Stimulated activated naive CD8-positive, alpha-beta T cell treated with anti-CD3 and anti-CD28 coated beads, Interleukin-15, amount 100 ng/mL, for 72 hours (primary cell): ENCODE measurements around the gene BRPF1.
"Not testable (repeated sequence)": the region's sequence is repeated elsewhere in the genome, so short reads cannot be mapped to it uniquely, and the experiment has no call there.

Experiments used
- ATAC-seq: fragments of 150-1000 bp; cut with Tn5 transposase; 2 replicates; pipeline ENCODE4 v1.10.0; 2021; ENCODE audit warnings: mild to moderate bottlenecking, moderate library complexity
- DNase-seq, 2 donors: peaks; one replicate each; pipeline ENCODE4 v3.0.0; 2021 to 2022
- H3K27ac Mint-ChIP-seq, 2 donors: one replicate each; pipeline ENCODE4 v1.8.0; 2022; ENCODE audit warnings: mild to moderate bottlenecking in 2 of 2, mixed read lengths in 2 of 2, moderate library complexity in 2 of 2
- H3K27me3 Mint-ChIP-seq: one replicate; pipeline ENCODE4 v1.8.0; 2022; ENCODE audit warnings: mixed read lengths
- H3K4me1 Mint-ChIP-seq: one replicate; pipeline ENCODE4 v1.8.0; 2022; ENCODE audit warnings: mild to moderate bottlenecking, mixed read lengths
- H3K4me3 Mint-ChIP-seq, 2 donors: one replicate each; pipeline ENCODE4 v1.8.0; 2022; ENCODE audit warnings: mild to moderate bottlenecking in 2 of 2, mixed read lengths in 2 of 2, moderate library complexity in 1 of 2
- H3K9me3 Mint-ChIP-seq, 2 donors: one replicate each; pipeline ENCODE4 v1.8.0; 2022; ENCODE audit warnings: mixed read lengths in 2 of 2

The BRPF1 gene

DNA sequence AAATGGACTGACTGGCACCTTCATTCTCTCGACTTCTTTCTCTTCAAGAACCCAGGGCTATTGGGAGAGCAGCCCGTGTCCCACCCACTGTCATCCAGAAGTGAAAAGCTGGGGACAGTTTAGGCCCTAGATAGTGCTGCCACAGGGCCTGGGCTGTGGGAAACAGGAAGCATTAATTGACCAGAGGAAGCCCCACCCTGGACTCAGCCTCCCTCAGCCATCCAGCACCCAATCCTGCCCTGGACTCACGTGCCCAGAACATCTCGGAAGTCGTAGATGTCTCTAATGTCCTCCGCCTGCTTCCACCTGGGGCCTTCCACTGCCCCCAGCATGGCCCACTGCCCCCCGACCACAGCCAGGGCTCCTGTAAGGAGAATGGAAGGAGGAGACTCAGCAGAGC lies 35.9 kb downstream of the BRPF1 start:
- ATAC-seq: no peak

GRCh38 chr3:9768141-9768775 lies 36.7 kb downstream of the BRPF1 start:
- Mint-ChIP-seq H3K27me3 (peaks cover 7% of the 10 kb centered on the region), H3K27ac (no peak overlapping the region), H3K9me3 (no peaks in the 10 kb centered on the region), H3K4me1 (peaks cover 43% of the 10 kb centered on the region), H3K4me3 (peak overlapping the region in 1 of 2 donors; percentile 68)
- ATAC-seq: no peak
- DNase-seq: no peak

More for the DNA sequence above, 35.9 kb downstream of the BRPF1 start:
- peaks cover 43% of the 10 kb centered on the region for H3K4me1 Mint-ChIP-seq
- H3K27me3 Mint-ChIP-seq: peaks cover 7% of the 10 kb centered on the region
- H3K4me3 Mint-ChIP-seq: no peak overlapping the region
- no peaks in the 10 kb centered on the region for H3K9me3 Mint-ChIP-seq
- no peak overlapping the region for H3K27ac Mint-ChIP-seq
- no peak for DNase-seq

- Mint-ChIP-seq H3K4me3 (peak overlapping the region; percentile 68 to 72), H3K27ac (peak overlapping the region; percentile 65 to 79), H3K27me3 (peaks cover 7% of the 10 kb centered on the region), H3K9me3 (no peaks in the 10 kb centered on the region), H3K4me1 (peaks cover 43% of the 10 kb centered on the region)
- no peak for ATAC-seq
- no peak for DNase-seq
Measured at GRCh38 chr3:9769012-9769411, 37.5 kb downstream of the BRPF1 start.

GRCh38 chr3:9769426-9770275 lies 38.1 kb downstream of the BRPF1 start, which contains the start of gene CAMK1:
CAMK1 (minus strand) TSS chr3:9769947; CDS start chr3:9767749, 2,198 bp downstream.
- ATAC-seq: peak; percentile 92
- Mint-ChIP-seq H3K4me1 (peaks cover 43% of the 10 kb centered on the region), H3K9me3 (no peaks in the 10 kb centered on the region), H3K27me3 (peaks cover 7% of the 10 kb centered on the region), H3K4me3 (peak within 1 kb of the TSS; percentile 68 to 74), H3K27ac (peak within 1 kb of the TSS; percentile 75 to 79)
- peak; percentile 63 to 67 for DNase-seq

- no peaks in the 10 kb centered on the region for H3K9me3 Mint-ChIP-seq
- peak overlapping the region; percentile 5 to 16 for H3K27ac Mint-ChIP-seq
- peaks cover 43% of the 10 kb centered on the region for H3K4me1 Mint-ChIP-seq
- DNase-seq (no peak), ATAC-seq (peak; percentile 15)
- peaks cover 7% of the 10 kb centered on the region for H3K27me3 Mint-ChIP-seq
- H3K4me3 Mint-ChIP-seq: peak overlapping the region; percentile 68 to 74
Measured at GRCh38 chr3:9770276-9770812, 38.8 kb downstream of the BRPF1 start.

DNA sequence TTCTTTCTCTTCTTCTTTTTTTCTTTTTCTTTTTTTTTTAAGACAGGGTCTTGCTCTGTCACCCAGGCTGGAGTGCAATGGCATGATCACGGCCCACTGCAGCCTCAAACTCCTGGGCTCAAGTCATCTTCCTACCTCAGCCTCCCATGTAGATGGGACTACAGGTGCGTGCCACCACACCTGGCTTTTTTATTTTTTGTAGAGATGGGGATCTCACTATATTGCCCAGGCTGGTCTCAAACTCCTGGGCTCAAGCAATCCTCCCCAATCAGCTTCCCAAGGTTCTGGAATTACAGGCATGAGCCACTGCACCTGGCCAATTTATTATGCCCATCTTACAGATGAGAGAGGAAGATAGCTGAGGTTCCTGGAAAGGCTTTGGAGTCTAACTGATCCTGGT lies 39.5 kb downstream of the BRPF1 start:
- not testable (repeated sequence) for H3K27me3 Mint-ChIP-seq, H3K9me3 Mint-ChIP-seq, DNase-seq, ATAC-seq
- H3K27ac Mint-ChIP-seq: peak overlapping the region in 1 of 2 donors; percentile 49
- peak overlapping the region; percentile 38 to 68 for H3K4me3 Mint-ChIP-seq
- H3K4me1 Mint-ChIP-seq: peaks cover 48% of the 10 kb centered on the region

DNA sequence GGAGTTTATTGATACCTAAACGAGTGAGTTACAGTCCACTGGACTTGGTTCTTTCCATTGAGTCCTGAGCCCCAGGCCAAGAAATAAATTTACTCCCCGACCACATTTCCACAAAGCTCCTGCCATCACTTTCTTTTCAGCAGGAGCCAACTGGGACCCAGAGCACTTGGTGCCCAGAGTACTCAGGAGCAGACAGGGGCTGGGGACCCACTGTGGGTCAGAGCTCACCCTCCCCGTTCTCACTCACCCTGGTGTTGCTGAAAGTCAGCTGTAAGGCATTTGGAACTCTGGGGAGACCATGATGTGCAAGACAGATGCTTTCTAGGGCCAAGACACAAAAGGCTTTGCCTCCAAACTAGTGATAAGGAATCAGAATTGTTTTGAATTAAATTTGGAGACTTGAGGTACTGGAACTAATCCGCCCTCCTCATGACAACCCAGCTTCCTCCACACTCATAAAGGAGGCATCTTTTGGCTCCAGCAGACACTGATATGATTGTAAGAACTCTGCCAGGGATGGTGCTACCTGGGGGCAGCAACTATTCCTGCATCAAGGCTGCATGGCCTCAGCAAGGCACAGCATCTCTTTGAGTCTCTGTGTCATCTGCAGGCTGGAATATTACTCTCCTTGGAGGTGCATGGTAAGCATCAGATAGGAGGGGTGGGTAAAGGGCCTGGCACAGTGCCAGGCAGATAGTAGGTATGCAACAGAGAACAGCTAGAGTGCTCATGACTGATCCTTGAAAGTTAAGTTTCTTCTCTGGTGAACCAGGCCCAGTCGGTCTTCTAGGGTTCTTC lies 45.6 kb downstream of the BRPF1 start:
- Mint-ChIP-seq H3K4me1 (peaks cover 65% of the 10 kb centered on the region), H3K27me3 (no peaks in the 10 kb centered on the region), H3K4me3 (peak overlapping the region; percentile 25 to 67), H3K27ac (peak overlapping the region; percentile 98 to 99), H3K9me3 (peaks cover 0 to 3% of the 10 kb centered on the region in 2 donors)
- no peak for ATAC-seq
- DNase-seq: no peak

DNA sequence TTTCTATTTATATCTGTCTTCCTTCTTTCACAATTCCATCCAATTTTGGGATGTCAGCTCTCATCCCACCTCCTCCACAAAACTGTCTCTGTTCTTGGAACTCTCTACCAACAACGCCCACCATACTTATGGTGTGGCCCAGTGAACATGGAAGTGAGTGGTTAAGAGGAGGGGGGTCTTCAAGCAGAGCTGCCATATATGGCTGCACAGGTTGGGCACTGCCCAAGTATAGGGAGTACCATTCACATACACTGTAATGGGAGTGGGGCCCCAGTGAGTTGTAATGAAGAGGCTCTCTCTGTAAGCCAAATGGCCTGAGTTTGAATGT lies 46.1 kb downstream of the BRPF1 start:
- Mint-ChIP-seq H3K27me3 (no peaks in the 10 kb centered on the region), H3K4me1 (peaks cover 71% of the 10 kb centered on the region), H3K4me3 (peak overlapping the region; percentile 25 to 67), H3K27ac (peak overlapping the region; percentile 98 to 99), H3K9me3 (peaks cover 0 to 3% of the 10 kb centered on the region in 2 donors)
- peak in 1 of 2 donors; percentile 28 for DNase-seq
- peak; percentile 41 for ATAC-seq

DNA sequence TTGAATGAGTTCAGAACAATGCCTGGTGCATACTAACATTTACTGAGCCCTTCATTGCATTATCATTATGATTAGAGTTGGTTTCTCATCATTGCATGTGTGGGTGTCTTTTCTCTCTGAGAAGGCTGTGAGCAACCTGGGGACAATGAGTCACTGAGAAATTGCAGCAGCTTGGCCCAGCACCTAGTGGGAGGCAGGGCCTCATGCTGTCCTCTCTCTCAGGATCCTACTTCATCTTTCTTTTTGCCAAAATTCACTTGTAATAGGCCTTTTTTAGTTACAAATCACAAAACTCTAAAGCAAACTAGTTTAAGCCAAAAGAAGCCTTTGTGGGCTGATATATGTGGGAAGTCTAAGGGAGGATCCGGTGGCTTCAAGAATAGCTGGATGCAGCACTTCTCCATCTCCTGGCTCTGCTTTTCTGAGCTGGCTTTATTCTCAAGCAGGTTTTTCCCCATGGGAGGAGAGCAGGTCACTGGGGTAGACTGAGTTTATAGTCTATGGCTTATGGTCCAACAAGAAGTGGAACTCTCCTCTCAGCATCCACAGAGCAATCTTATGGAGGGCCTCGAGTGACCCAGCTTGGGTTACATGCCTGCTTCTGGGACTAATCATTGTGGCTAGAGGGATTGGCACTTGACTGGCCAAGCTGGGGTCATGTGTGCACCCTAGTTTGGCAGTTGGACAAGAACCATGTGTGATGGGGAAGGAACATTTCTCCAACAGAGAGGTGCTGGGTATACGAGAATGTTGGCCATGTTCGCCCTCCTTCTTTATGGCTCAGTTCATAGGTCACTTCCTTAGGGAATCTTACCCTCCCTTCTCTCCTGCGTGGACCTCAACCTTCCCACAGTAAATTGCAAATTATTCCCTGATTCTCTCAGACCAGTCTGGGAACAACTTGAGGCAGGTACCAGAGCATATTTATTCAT lies 46.9 kb downstream of the BRPF1 start:
- Mint-ChIP-seq H3K27ac (peak overlapping the region; percentile 98 to 99), H3K4me3 (peak overlapping the region; percentile 67 to 68), H3K27me3 (no peaks in the 10 kb centered on the region), H3K9me3 (peaks cover 0 to 3% of the 10 kb centered on the region in 2 donors), H3K4me1 (peaks cover 76% of the 10 kb centered on the region)
- ATAC-seq: peak; percentile 89
- DNase-seq: peak; percentile 71 to 85

GRCh38 chr3:9779075-9779593 lies 47.6 kb downstream of the BRPF1 start:
- ATAC-seq: no peak
- Mint-ChIP-seq H3K9me3 (peaks cover 0 to 3% of the 10 kb centered on the region in 2 donors), H3K27me3 (no peaks in the 10 kb centered on the region), H3K27ac (peak overlapping the region; percentile 98 to 99), H3K4me1 (peaks cover 76% of the 10 kb centered on the region), H3K4me3 (peak overlapping the region; percentile 68 to 74)
- DNase-seq: peak in 1 of 2 donors; percentile 16

DNA sequence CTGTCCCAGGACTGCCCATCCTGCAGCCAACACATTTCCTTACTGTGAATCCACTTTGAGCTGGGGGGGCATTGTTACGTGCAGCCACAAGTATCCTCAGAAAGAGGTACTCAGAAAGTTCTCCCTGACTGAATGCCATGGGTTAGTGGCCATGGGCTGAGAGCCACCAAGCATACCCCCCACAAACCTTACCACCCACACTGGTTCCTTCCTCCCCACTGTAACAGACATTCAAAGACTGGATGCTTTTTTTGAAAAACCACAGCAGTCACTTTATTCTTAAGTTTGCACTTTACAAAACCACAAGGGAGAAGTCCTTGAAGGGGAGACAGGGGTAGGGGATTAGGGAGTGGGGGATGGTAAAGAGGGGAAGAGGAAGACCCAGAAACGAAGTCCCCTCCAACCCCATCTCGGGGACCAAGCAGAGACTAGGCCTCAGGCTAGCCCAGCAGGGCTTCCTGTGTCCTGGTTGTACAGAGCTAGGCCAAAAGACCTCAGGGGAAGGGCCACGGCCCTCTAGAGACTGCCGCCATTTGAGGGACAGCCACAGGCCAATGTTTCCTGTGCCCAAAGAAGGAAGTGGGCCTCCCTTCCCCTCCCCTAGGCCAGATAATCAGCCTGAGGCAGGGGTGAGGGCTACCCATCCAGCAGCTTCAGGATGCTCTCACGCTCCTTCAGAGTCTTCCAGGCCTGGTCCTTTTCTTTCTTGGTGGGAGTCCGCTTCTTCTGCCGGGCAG lies 48.4 kb downstream of the BRPF1 start:
- Mint-ChIP-seq H3K9me3 (peaks cover 0 to 3% of the 10 kb centered on the region in 2 donors), H3K27me3 (no peaks in the 10 kb centered on the region), H3K4me3 (peak overlapping the region; percentile 68 to 74), H3K4me1 (peaks cover 76% of the 10 kb centered on the region), H3K27ac (peak overlapping the region; percentile 98)
- DNase-seq (peak; percentile 61 to 77), ATAC-seq (peak; percentile 73)

- Mint-ChIP-seq H3K27me3 (no peaks in the 10 kb centered on the region), H3K27ac (peak overlapping the region; percentile 98), H3K4me1 (peaks cover 77% of the 10 kb centered on the region), H3K9me3 (peaks cover 0 to 3% of the 10 kb centered on the region in 2 donors), H3K4me3 (peak overlapping the region; percentile 68 to 74)
- DNase-seq (no peak), ATAC-seq (peak; percentile 3)
Measured at GRCh38 chr3:9780458-9780812, 48.9 kb downstream of the BRPF1 start.

DNA sequence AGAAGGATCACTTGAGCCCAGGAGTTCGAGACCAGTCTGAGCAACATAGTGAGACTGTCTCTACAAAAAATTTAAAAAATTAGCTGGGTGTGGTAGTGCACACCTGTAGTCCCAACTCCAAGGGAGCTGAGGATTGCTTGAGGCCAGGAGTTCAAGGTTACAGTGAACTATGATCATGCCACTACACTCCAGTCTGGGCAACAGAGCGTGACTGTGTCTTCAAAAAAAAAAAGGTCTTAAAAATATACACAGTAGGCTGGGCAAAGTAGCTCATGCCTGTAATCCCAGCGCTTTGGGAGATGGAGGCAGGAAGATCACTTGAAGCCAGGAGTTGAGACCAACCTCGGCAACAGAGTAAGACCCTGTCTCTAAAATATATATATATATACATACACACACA lies 49.4 kb downstream of the BRPF1 start:
- Mint-ChIP-seq H3K4me1 (peaks cover 77% of the 10 kb centered on the region), H3K27me3 (no peaks in the 10 kb centered on the region), H3K27ac (peak overlapping the region; percentile 98), H3K9me3 (peaks cover 0 to 3% of the 10 kb centered on the region in 2 donors), H3K4me3 (peak overlapping the region; percentile 68 to 74)
- no peak for ATAC-seq
- DNase-seq: no peak
